HepG2 (cell line): ENCODE data around the gene C21orf58. TPM values are rescaled to one million over a fixed set of nuclear protein-coding genes. Genes with fewer than 3 reads are reported as not detected.

Source experiments
- ATAC-seq: fragments of 200-7000 bp; cut with Tn5 transposase; 3 replicates; pipeline ENCODE4 v1.9.1; 2020; ENCODE audit warnings: mild to moderate bottlenecking, moderate library complexity
- BruUV-seq: library from RNA; stranded (reverse); fragments of 400-500 nt; replicated peaks from 2 replicates; lab custom pipeline; 2021; lab: Mats Ljungman, UMichigan
- CTCF ChIA-PET: fragments of 300-600 bp; formaldehyde crosslinking; extraction: SDS; loops from one replicate; lab custom pipeline; 2021; ENCODE audit warnings: low total read pairs, inconsistent platforms, low intra/inter-chr PET ratio; lab: Yijun Ruan, JAX
- POLR2A ChIA-PET: fragments of 350-600 bp; sonication (Branson Sonifier 250); formaldehyde crosslinking; loops from one replicate; lab custom pipeline; 2020; ENCODE audit warnings: antibody characterized with exemption, inconsistent platforms; lab: Yijun Ruan, JAX
- DNase-seq: peaks from one replicate; pipeline ENCODE4 v3.0.0-alpha.2; 2015; ENCODE audit warnings: low spot score
- FAIRE-seq: peaks from 3 replicates; lab custom pipeline; 2011; peaks lifted over from hg19 to GRCh38; lab: Jason Lieb, UNC
- H2AFZ ChIP-seq: one replicate; pipeline ENCODE4 v1.6.1; 2011; ENCODE audit warnings: low read length, inconsistent platforms
- H3K27ac ChIP-seq: fragments of 300-600 bp; 3 replicates; pipeline ENCODE4 v1.8.0; 2011; ENCODE audit warnings: mixed run types, mild to moderate bottlenecking, mixed read lengths, low read length, inconsistent platforms; ENCODE audit not compliant: insufficient read depth; ENCODE audit errors: extremely low read length
- H3K27me3 ChIP-seq, 2 experiments: fragments of 200-600 bp in 1 of 2; 2 replicates in 1 of 2; 3 replicates in 1 of 2; pipeline versions ENCODE4 v1.6.0 to v1.8.0; 2011; ENCODE audit warnings: low read length in 2 of 2, mild to moderate bottlenecking in 2 of 2, moderate library complexity in 2 of 2, inconsistent platforms in 1 of 2; ENCODE audit not compliant: insufficient read depth in 2 of 2, control insufficient read depth in 1 of 2
- H3K36me3 ChIP-seq, 2 experiments: fragments of 200-600 bp in 1 of 2; replicated peaks in 1 of 2; 2 replicates in 1 of 2; 3 replicates in 1 of 2; pipeline versions ENCODE4 v1.5.1 to v1.8.0; 2011; ENCODE audit warnings: low read length in 2 of 2, inconsistent platforms in 1 of 2; ENCODE audit not compliant: insufficient read depth in 2 of 2, control insufficient read depth in 1 of 2
- H3K4me1 ChIP-seq: 2 replicates; pipeline ENCODE4 v1.5.1; 2012; ENCODE audit warnings: low read length, inconsistent platforms; ENCODE audit not compliant: insufficient read depth
- H3K4me2 ChIP-seq: 2 replicates; pipeline ENCODE4 v1.6.0; 2011; ENCODE audit warnings: low read depth, low read length, inconsistent platforms
- H3K4me3 ChIP-seq, 3 experiments: fragments of 200-600 bp in 1 of 3; sonication (generic), shearing (Covaris generic) in 1 of 3; replicated peaks in 1 of 3; 2 replicates each; pipeline ENCODE4 v1.5.1; 2011 to 2016; ENCODE audit warnings: low read length in 3 of 3, inconsistent platforms in 2 of 3, low read depth in 2 of 3, mild to moderate bottlenecking in 2 of 3, control low read depth in 1 of 3, mixed read lengths in 1 of 3; ENCODE audit not compliant: insufficient read depth in 1 of 3
- H3K79me2 ChIP-seq: one replicate; pipeline ENCODE4 v1.6.1; 2011; ENCODE audit warnings: low read length, inconsistent platforms; ENCODE audit not compliant: insufficient read depth
- H3K9ac ChIP-seq: 2 replicates; pipeline ENCODE4 v1.6.0; 2011; ENCODE audit warnings: mild to moderate bottlenecking, low read depth, low read length, inconsistent platforms; ENCODE audit not compliant: insufficient read depth
- H3K9me3 ChIP-seq: 2 replicates; pipeline ENCODE4 v1.5.1; 2012; ENCODE audit warnings: mild to moderate bottlenecking, low read length
- H4K20me1 ChIP-seq: 2 replicates; pipeline ENCODE4 v1.6.0; 2011; ENCODE audit warnings: inconsistent platforms, mild to moderate bottlenecking, low read length, moderate library complexity; ENCODE audit not compliant: insufficient read depth
- ETV6 ChIP-seq: sonication (generic); formaldehyde crosslinking; conservative IDR thresholded peaks from 2 replicates; pipeline ENCODE4 v1.4.0; 2020; ENCODE audit warnings: missing genetic modification reagents
- ONECUT2 ChIP-seq: sonication (generic); formaldehyde crosslinking; IDR thresholded peaks from 2 replicates; pipeline ENCODE4 v1.4.0; 2020; ENCODE audit warnings: missing genetic modification reagents
- PCBP1 ChIP-seq: fragments of 200-400 bp; formaldehyde crosslinking; IDR thresholded peaks from 2 replicates; pipeline ENCODE4 v1.6.1; 2017; ENCODE audit warnings: mild to moderate bottlenecking, low read depth, low read length, borderline replicate concordance
- SMAD1 ChIP-seq: sonication (generic); formaldehyde crosslinking; IDR thresholded peaks from 2 replicates; pipeline ENCODE4 v1.4.0; 2020; ENCODE audit warnings: missing genetic modification reagents, low read depth, mild to moderate bottlenecking, borderline replicate concordance
- ZC3H4 ChIP-seq: sonication (generic); formaldehyde crosslinking; IDR thresholded peaks from 2 replicates; pipeline ENCODE4 v1.4.0; 2020; ENCODE audit warnings: missing genetic modification reagents, borderline replicate concordance
- ZFP36L1 ChIP-seq: sonication (generic); formaldehyde crosslinking; IDR thresholded peaks from 2 replicates; pipeline ENCODE4 v1.8.0; 2022; ENCODE audit warnings: mild to moderate bottlenecking, missing genetic modification reagents, moderate library complexity
- ZNF235 ChIP-seq: sonication (generic); formaldehyde crosslinking; IDR thresholded peaks from 2 replicates; pipeline ENCODE4 v1.8.1; 2023; ENCODE audit warnings: mild to moderate bottlenecking, missing genetic modification reagents, borderline replicate concordance
- ZNF44 ChIP-seq: sonication (generic); formaldehyde crosslinking; IDR thresholded peaks from 2 replicates; pipeline ENCODE4 v1.5.1; 2020; ENCODE audit warnings: mild to moderate bottlenecking, missing genetic modification reagents
- WGBS: methylation state at CpG from one replicate; pipeline ENCODE4 v1.1.6; 2017; ENCODE audit warnings: low lambda C conversion rate; 5-methylcytosine and 5-hydroxymethylcytosine counted together
- in situ Hi-C: cut with HindIII; loops from 2 replicates; pipeline ENCODE4 v1.10.0; 2017; ENCODE audit warnings: low pct_unique_long_range_greater_than_20kb; ENCODE audit not compliant: extremely low pct_ligation_motif_present
- intact Hi-C: fragments of 100-400 bp; cut with micrococcal nuclease; formaldehyde crosslinking; loops from one replicate; pipeline ENCODE4 v1.10.0; 2022; ENCODE audit not compliant: unreplicated experiment
- polyA plus RNA-seq, 8 experiments: library from polyadenylated mRNA; depleted of rRNA in 3 of 8; stranded (reverse) in 7 of 8; unstranded in 1 of 8; fragments of >200 nt; fragmentation: Illumina TruSeq in 4 of 8; extraction: Trizol in 4 of 8; gene quantifications; 2 replicates each; pipeline versions ENCODE4 v1.2.1 to v1.2.3, GENCODE V29; 2011 to 2016; ENCODE audit warnings: low read depth in 4 of 8, missing spikeins in 1 of 8, mixed read lengths in 1 of 8; ENCODE audit not compliant: insufficient read depth in 1 of 8
- total RNA-seq, 5 experiments: library from RNA; depleted of rRNA; stranded (reverse); fragments of >200 nt; fragmentation: Illumina TruSeq; extraction: Trizol; gene quantifications; 2 replicates each; pipeline ENCODE4 v1.2.3, GENCODE V29; 2016; ENCODE audit warnings: low read depth in 1 of 5
- TF ChIP-seq, protein P1 (sequence below): sonication (generic); formaldehyde crosslinking; IDR thresholded peaks from 2 replicates; pipeline ENCODE4 v1.8.1; 2023; ENCODE audit warnings: mild to moderate bottlenecking, missing genetic modification reagents, borderline replicate concordance

C21orf58 gene
- total and polyA plus RNA-seq, 2 of the 13 experiments (the other 11 are each of a cell fraction or from before 2014, with no cell fraction given): 3.5 to 6.8 TPM

DNA sequence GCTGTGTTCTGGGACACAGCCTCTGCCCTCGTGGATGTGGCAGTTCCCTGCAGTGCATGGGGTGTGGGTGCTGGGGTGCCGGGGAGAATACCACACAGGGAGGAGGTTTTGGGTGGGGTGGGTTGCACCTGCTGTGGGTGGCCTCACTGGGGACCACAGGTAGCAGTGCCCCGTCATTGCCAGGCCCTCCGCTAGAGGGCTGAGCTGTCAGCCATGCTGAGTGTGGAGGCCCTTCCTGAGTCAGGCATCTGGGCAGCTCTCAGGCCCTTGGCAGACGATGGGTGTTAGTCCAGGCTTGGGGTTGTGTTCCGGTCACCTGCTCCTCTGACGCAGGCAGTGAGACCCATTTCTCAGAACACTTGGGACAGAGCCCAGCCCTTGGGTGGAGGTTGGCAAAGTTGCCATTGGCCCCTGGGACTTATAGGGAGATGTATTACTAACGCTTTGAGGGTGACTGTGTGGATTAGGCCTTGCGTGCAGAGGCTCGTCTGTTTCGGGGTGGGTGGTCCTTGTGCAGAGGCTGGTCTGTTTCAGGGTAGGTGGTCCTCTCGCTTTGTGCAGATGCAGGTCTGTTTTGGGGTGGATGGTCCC, 24.2 kb upstream of the C21orf58 start:
- Histone ChIP-seq H3K36me3 (peaks cover 33 to 72% of the 10 kb centered on the region in 2 experiments), H3K79me2 (peaks cover 6% of the 10 kb centered on the region), H2AFZ (no peak overlapping the region), H3K9ac (no peak overlapping the region), H3K9me3 (no peaks in the 10 kb centered on the region), H4K20me1 (no peaks in the 10 kb centered on the region; the same call in 1 of the 2 replicates), H3K4me1 (no peaks in the 10 kb centered on the region), H3K27me3 (no peaks in the 10 kb centered on the region; a peak in 1 of 5 replicates), H3K4me3 (no peak overlapping the region), H3K27ac (no peak overlapping the region), H3K4me2 (no peak overlapping the region)
- ATAC-seq (peak; percentile 56), FAIRE-seq (no peak), DNase-seq (no peak)
- intact Hi-C loops: no loop called here
- BruUV-seq: no TSS peak
- POLR2A ChIA-PET: no interaction called here
- CTCF ChIA-PET: no interaction called here
- in situ Hi-C loops: no loop called here
- TF ChIP-seq ZNF235: no peak
- TF ChIP-seq, protein P1, sequence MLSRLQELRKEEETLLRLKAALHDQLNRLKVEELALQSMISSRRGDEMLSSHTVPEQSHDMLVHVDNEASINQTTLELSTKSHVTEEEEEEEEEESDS: no peak
- no peak for TF ChIP-seq ZNF44 (CRISPR knock-in tag)
- WGBS: 86% methylated on average over 8 of the region's 12 CpGs

GRCh38 chr21:46347203-46347550, 23.5 kb upstream of the C21orf58 start:
- peaks cover 31 to 65% of the 10 kb centered on the region in 2 experiments for H3K36me3 ChIP-seq
- H3K4me1 ChIP-seq: no peaks in the 10 kb centered on the region
- ChIA-PET CTCF (no interaction called here), POLR2A (no interaction called here)
- in situ Hi-C loops: no loop called here
- no peaks in the 10 kb centered on the region for H3K9me3 ChIP-seq
- FAIRE-seq (no peak), ATAC-seq (no peak)
- H3K79me2 ChIP-seq: peaks cover 6% of the 10 kb centered on the region
- intact Hi-C loops: no loop called here
- H3K27ac ChIP-seq: no peak overlapping the region
- H2AFZ ChIP-seq: no peak overlapping the region
- 94% methylated on average over 8 of the region's 10 CpGs for WGBS
- no peaks in the 10 kb centered on the region; a peak in 1 of 5 replicates for H3K27me3 ChIP-seq
- no peak overlapping the region for H3K4me2 ChIP-seq
- no peak overlapping the region for H3K9ac ChIP-seq
- H3K4me3 ChIP-seq: no peak overlapping the region
- H4K20me1 ChIP-seq: no peaks in the 10 kb centered on the region; the same call in 1 of the 2 replicates
- TF ChIP-seq ETV6 (CRISPR knock-in tag) (no peak), PCBP1 (no peak), ZFP36L1 (no peak), ZC3H4 (CRISPR knock-in tag) (no peak), SMAD1 (CRISPR knock-in tag) (no peak), ONECUT2 (CRISPR knock-in tag) (no peak)
- TF ChIP-seq, all 625 proteins: peak for 0
- DNase-seq: no peak
- BruUV-seq: no TSS peak
